CD4-positive, alpha-beta T cell treated with Interferon alpha-2 for 1 hour (primary cell): ENCODE data around the gene SUN1.
A peak's percentile ranks its signal among the peaks of the same experiment; 100 is the strongest.

Experiments used
- DNase-seq, 2 donors: peaks; one replicate each; pipeline ENCODE4 v3.0.0-alpha.2; 2020 to 2022

SUN1 gene

GRCh38 chr7:815284-816216 is 16.7 kb upstream of the SUN1 start:
- DNase-seq: peak in 1 of 2 donors; percentile 23

- peak; percentile 97 to 98 for DNase-seq
Measured at GRCh38 chr7:816300-816750, 16.0 kb upstream of the SUN1 start.

GRCh38 chr7:816751-817671 is 15.3 kb upstream of the SUN1 start:
- peak in 1 of 2 donors; percentile 27 for DNase-seq

GRCh38 chr7:818031-818699 is 14.1 kb upstream of the SUN1 start:
- DNase-seq: peak in 1 of 2 donors; percentile 32

- no peak for DNase-seq
Measured at GRCh38 chr7:820341-820740, 11.9 kb upstream of the SUN1 start.

GRCh38 chr7:821688-822087 is 10.6 kb upstream of the SUN1 start:
- no peak for DNase-seq

GRCh38 chr7:822692-823276 is 9.5 kb upstream of the SUN1 start:
- DNase-seq: no peak

- DNase-seq: no peak
Measured at GRCh38 chr7:823649-824048, 8.6 kb upstream of the SUN1 start.

- DNase-seq: no peak
Measured at GRCh38 chr7:824081-824480, 8.2 kb upstream of the SUN1 start.

- no peak for DNase-seq
Measured at GRCh38 chr7:824664-825063, 7.6 kb upstream of the SUN1 start.

GRCh38 chr7:825386-825785 is 6.9 kb upstream of the SUN1 start:
- DNase-seq: no peak

GRCh38 chr7:826230-826917 is 5.9 kb upstream of the SUN1 start:
- DNase-seq: no peak

GRCh38 chr7:828793-829561 is 3.3 kb upstream of the SUN1 start:
- DNase-seq: no peak

- DNase-seq: no peak
Measured at GRCh38 chr7:830069-830468, 2.2 kb upstream of the SUN1 start.

- DNase-seq: peak in 1 of 2 donors; percentile 44
Measured at GRCh38 chr7:831596-832166, 595 bp upstream of the SUN1 start.

- DNase-seq: no peak
Measured at GRCh38 chr7:832968-833424, 720 bp downstream of the SUN1 start.

GRCh38 chr7:833601-834258 is 1.5 kb downstream of the SUN1 start:
- no peak for DNase-seq

GRCh38 chr7:834277-834676 is 2.0 kb downstream of the SUN1 start:
- no peak for DNase-seq

- no peak for DNase-seq
Measured at GRCh38 chr7:835021-835420, 2.7 kb downstream of the SUN1 start.
